MG63 (cell line): ENCODE data around the gene POC5. TPM values are rescaled to one million over a fixed set of nuclear protein-coding genes. Genes with fewer than 3 reads are reported as not detected.

ENCODE experiments used
- DNase-seq: peaks from one replicate; pipeline ENCODE4 v3.0.0-alpha.2; 2020
- H3K27me3 ChIP-seq: fragments of 250-450 bp; sonication (Bioruptor Pico); 2 replicates; pipeline ENCODE4 v1.5.1; 2020; ENCODE audit warnings: mild to moderate bottlenecking, moderate library complexity
- H3K36me3 ChIP-seq: fragments of 250-450 bp; sonication (Bioruptor Pico); 2 replicates; pipeline ENCODE4 v1.5.1; 2020; ENCODE audit warnings: mild to moderate bottlenecking, moderate library complexity
- H3K4me3 ChIP-seq: fragments of 250-450 bp; sonication (Bioruptor Pico); 2 replicates; pipeline ENCODE4 v1.5.1; 2020; ENCODE audit warnings: mild to moderate bottlenecking, moderate library complexity
- H3K9me3 ChIP-seq: fragments of 250-450 bp; sonication (Bioruptor Pico); 2 replicates; pipeline ENCODE4 v1.5.1; 2020; ENCODE audit warnings: mild to moderate bottlenecking, moderate library complexity
- total RNA-seq: library from RNA; depleted of rRNA; stranded (reverse); fragments of >200 nt; shearing (Covaris generic); gene quantifications from 2 replicates; pipeline ENCODE4 v1.2.3, GENCODE V29; 2014; ENCODE audit warnings: low replicate concordance

The POC5 gene
- total RNA-seq, 1 experiment from 2014 or later, result 29.0 TPM

DNA sequence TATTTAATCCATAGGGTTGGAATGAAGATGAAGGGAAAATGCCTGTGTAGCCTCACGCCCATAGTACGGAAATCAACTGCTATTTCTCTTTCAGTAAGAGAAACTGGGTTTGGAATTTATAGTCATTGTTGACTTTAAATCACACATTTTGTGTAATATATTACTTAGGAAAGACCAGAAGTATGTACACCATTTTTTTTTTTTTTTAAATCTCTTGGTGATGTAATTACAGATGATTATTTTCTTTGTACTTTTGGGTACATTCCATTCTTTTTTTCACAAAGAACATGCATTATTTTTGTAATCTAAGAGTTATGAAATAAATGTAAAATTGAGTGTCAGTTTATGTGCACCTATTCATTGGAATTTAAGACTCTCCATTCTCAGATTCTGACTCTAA, 45.7 kb downstream of the POC5 start:
- no peak overlapping the region for H3K4me3 ChIP-seq
- no peaks in the 10 kb centered on the region; the same call in none of the 2 replicates for H3K36me3 ChIP-seq
- no peaks in the 10 kb centered on the region for H3K27me3 ChIP-seq
- no peaks in the 10 kb centered on the region for H3K9me3 ChIP-seq
- no peak for DNase-seq

DNA sequence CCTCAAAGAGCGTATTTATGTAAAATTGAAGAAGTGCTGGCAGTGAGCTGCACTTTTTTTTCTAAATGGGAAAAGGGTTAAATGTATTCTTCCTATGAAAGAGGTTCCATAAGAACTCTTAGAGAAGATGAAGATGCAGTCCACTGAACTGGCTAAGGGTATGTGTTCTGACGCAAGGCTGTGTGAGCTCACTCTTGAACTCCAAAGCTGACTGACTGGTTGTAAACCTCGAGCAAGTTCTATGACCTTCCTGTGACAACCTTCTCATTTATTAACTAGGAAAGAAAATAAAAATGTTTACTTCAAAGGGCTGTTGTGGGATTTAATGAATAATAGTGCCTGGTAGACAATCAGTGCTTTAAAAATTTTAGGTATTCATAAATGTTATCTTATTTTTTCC, 46.7 kb downstream of the POC5 start:
- H3K36me3 ChIP-seq, result no peaks in the 10 kb centered on the region; the same call in none of the 2 replicates
- H3K4me3 ChIP-seq, result no peak overlapping the region
- no peak for DNase-seq
- H3K27me3 ChIP-seq, result no peaks in the 10 kb centered on the region
- no peaks in the 10 kb centered on the region for H3K9me3 ChIP-seq

- no peak overlapping the region for H3K4me3 ChIP-seq
- no peaks in the 10 kb centered on the region; the same call in none of the 2 replicates for H3K36me3 ChIP-seq
- H3K27me3 ChIP-seq, result no peaks in the 10 kb centered on the region
- peak; percentile 8 for DNase-seq
- H3K9me3 ChIP-seq, result no peaks in the 10 kb centered on the region
Measured at GRCh38 chr5:75668977-75669689, 48.1 kb downstream of the POC5 start.

DNA sequence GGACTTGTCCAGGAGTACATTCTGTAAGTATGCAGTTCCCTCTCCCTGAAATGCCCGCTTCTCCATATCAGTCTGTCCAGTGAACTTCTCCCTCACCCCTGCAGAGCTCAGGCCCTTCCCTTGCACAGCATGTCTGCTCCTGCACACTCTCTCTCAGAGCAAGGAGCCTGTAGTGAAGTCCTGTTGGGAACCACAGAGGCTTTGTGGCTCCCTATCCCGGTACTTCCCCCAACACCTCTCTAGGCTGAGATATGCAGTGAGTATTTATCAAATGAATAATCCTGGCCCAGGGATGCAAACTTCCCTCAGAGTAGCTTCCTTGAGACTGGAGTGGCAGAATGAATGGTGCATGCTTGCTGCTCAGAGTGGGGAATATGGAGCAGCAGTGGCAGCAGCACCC, 48.8 kb downstream of the POC5 start:
- no peaks in the 10 kb centered on the region for H3K27me3 ChIP-seq
- H3K4me3 ChIP-seq, result no peak overlapping the region
- H3K9me3 ChIP-seq, result no peaks in the 10 kb centered on the region
- no peaks in the 10 kb centered on the region; the same call in 1 of the 2 replicates for H3K36me3 ChIP-seq
- no peak for DNase-seq

GRCh38 chr5:75667586-75667985, 49.7 kb downstream of the POC5 start:
- DNase-seq, result no peak
- Histone ChIP-seq H3K36me3 (no peaks in the 10 kb centered on the region), H3K27me3 (no peaks in the 10 kb centered on the region), H3K4me3 (no peak overlapping the region), H3K9me3 (no peaks in the 10 kb centered on the region)

DNA sequence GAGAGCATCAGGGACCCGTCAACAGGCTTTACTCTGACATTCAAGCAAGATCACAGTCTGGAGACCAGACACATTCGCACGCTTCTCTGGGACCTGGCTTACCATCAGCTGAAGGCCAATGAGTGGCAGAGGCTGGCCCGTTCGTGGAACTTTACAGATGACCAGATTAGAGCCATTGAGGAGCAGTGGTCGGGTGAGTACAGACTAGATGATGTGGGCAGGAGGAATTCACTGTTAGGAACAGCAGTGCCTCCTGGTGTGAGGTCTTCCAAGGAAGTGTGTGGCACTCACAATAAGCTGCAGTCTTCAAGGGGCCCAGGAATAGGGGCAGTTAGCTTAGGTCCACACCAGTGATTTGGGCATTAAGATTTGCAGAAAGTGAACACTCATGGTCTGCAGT, 50.4 kb downstream of the POC5 start:
- DNase-seq, result no peak
- Histone ChIP-seq H3K27me3 (no peaks in the 10 kb centered on the region), H3K9me3 (no peaks in the 10 kb centered on the region), H3K36me3 (no peaks in the 10 kb centered on the region), H3K4me3 (no peak overlapping the region)

DNA sequence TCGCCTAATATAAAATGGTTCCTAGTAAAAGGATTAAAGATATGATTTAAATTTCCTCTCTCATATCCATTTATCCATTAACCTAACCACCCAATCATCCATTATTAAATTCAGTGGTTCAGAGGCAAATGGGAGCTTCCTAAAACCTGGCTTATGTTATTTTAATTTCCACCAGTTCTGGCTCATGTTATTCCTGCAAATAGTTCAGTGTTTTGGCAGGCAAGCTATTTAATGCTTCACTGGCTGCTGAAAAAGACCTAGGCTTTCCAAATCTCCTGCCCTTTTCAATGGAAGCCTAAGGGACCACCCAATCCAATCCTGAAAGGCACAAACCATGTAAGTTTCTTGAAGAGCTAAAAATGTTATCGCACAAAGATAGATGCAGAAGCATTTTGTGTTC, 52.3 kb downstream of the POC5 start:
- Histone ChIP-seq H3K9me3 (no peaks in the 10 kb centered on the region), H3K4me3 (no peak overlapping the region), H3K27me3 (no peaks in the 10 kb centered on the region), H3K36me3 (no peaks in the 10 kb centered on the region)
- no peak for DNase-seq

- H3K9me3 ChIP-seq, result no peaks in the 10 kb centered on the region
- H3K27me3 ChIP-seq, result no peaks in the 10 kb centered on the region
- no peak for DNase-seq
- H3K4me3 ChIP-seq, result no peak overlapping the region
- H3K36me3 ChIP-seq, result no peaks in the 10 kb centered on the region
Measured at GRCh38 chr5:75663579-75664284, 53.5 kb downstream of the POC5 start.

DNA sequence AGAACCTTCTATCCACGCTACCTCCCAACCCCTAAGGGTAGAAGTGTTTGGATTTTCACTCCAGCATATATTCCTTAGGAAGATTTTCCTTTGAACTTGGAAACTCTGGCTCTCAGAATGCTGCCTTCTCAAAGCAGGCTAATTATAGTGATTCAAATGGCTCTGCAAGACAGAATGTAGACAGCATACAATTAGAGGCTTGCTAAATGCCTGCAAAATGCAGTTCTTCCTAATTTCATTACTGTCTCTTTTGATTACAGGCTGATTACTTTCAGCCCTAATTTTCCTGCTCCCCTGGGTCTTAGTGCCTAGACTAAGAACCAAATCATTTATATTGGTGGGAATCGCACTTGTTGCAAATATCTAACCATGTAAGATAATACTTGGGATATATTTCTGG, 55.2 kb downstream of the POC5 start:
- no peak for DNase-seq
- Histone ChIP-seq H3K9me3 (no peaks in the 10 kb centered on the region), H3K27me3 (no peaks in the 10 kb centered on the region)

GRCh38 chr5:75660678-75661465, 56.4 kb downstream of the POC5 start:
- no peak for DNase-seq
- no peaks in the 10 kb centered on the region for H3K9me3 ChIP-seq
- H3K27me3 ChIP-seq, result no peaks in the 10 kb centered on the region
- H3K36me3 ChIP-seq, result no peaks in the 10 kb centered on the region
- no peak overlapping the region for H3K4me3 ChIP-seq

More for the DNA sequence above, 55.2 kb downstream of the POC5 start:
- Histone ChIP-seq H3K4me3 (no peak overlapping the region), H3K36me3 (no peaks in the 10 kb centered on the region)

GRCh38 chr5:75659791-75660450, 57.3 kb downstream of the POC5 start:
- Histone ChIP-seq H3K4me3 (no peak overlapping the region), H3K27me3 (no peaks in the 10 kb centered on the region), H3K9me3 (no peaks in the 10 kb centered on the region), H3K36me3 (no peaks in the 10 kb centered on the region)
- DNase-seq, result no peak

DNA sequence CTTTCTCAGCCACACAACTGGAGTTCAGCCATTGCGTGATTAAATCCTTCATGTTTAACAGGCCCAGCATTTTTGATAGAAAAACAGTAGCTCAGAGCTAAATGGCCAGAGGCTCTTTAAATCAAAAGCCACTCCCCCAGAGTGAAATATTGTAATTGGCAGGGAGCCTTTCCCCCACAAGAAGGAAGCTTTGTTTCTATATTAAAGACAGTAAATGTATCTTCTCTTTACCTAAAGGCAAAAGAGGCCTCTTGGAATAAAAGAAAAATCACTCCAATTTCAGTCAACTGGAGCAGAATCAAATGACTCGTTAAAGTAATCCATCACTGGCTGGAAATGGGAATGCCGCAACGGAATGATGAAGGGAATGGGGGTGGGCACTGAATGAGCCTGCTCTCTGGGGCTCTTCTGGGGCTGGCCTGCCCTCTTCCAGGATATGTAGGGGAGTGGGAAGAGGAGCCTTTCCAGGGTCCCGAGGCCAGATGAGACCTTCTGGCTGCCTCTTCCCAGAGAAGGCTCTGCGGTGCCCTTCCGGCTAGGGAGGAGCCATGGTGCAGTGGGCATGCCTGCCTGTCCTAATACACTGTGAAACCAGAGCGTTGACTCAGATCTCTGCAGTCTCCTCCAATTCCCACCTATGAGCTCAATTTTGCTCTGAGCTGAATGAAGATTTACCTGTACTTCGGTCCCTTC, 60.8 kb downstream of the POC5 start:
- Histone ChIP-seq H3K36me3 (no peaks in the 10 kb centered on the region), H3K9me3 (no peaks in the 10 kb centered on the region)
- DNase-seq, result peak; percentile 56

GRCh38 chr5:75654693-75655295, 62.4 kb downstream of the POC5 start:
- no peak overlapping the region for H3K4me3 ChIP-seq
- no peaks in the 10 kb centered on the region for H3K36me3 ChIP-seq
- H3K27me3 ChIP-seq, result no peaks in the 10 kb centered on the region
- DNase-seq, result no peak
- no peaks in the 10 kb centered on the region for H3K9me3 ChIP-seq

More for the DNA sequence above, 60.8 kb downstream of the POC5 start:
- H3K27me3 ChIP-seq, result no peaks in the 10 kb centered on the region
- peak overlapping the region; percentile 54 for H3K4me3 ChIP-seq

DNA sequence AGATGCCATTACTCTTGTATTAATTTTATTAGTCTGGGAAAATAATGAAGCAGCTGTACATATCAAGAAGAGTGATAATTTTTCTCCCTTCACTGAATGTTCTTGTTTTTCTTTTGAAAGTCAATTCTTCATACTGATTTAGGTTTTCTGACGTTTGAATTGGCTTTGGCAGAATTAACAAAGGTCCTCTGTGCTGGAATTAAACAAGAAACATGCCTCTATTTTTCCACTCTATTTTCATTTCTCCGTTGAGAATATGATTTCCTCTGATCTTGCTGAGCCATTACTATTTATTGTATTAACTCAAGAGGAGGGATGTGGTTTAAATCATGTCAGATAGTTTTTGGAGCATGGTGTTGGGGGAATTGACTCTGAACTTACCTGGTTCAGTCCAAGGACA, 63.7 kb downstream of the POC5 start:
- Histone ChIP-seq H3K9me3 (no peaks in the 10 kb centered on the region), H3K36me3 (no peaks in the 10 kb centered on the region), H3K4me3 (no peak overlapping the region), H3K27me3 (no peaks in the 10 kb centered on the region)
- no peak for DNase-seq

DNA sequence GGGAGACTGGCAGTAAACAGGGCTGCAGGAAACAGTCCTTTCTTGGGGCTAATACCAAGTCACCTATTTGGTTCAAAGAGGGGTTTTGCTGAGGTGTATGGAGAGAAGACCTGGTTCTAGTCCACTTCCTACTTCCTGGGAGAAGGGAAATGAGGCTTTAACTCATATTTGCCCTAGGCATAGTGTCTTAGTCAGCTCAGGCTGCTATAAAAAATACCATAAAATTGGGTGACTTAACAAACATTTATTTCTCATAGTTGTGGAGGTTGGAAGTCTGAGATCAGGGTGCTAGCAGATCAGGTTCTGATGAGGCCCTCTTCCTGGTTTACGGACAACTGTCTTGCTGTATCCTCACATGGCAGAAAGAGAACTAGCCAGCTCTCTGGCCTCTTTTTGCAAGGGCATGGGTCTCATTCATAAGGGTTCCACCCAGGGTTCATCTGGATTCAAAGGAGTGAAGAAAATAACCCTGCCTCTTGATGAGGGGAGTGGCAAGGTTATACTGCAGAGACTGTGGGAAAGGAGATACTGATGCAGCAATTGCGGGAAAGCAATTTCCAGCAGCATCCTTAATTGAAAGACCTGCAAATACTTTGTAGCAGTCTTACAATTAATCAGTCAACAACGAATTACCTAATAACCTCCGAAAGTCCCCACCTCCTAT, 65.5 kb downstream of the POC5 start:
- no peaks in the 10 kb centered on the region for H3K9me3 ChIP-seq
- H3K4me3 ChIP-seq, result no peak overlapping the region
- no peaks in the 10 kb centered on the region for H3K27me3 ChIP-seq
- H3K36me3 ChIP-seq, result no peaks in the 10 kb centered on the region
- no peak for DNase-seq
